Lower lobe of right lung (tissue), 2 donors: Measurements from ENCODE around the gene FAM167B. TPM values are rescaled to one million over a fixed set of nuclear protein-coding genes. Genes with fewer than 3 reads are reported as not detected.
"Not testable (repeated sequence)": the region's sequence is repeated elsewhere in the genome, so short reads cannot be mapped to it uniquely, and the experiment has no call there.

Experiments
- ATAC-seq, 2 donors: fragments of 200-7000 bp; cut with Tn5 transposase; one replicate each; pipeline ENCODE4 v1.9.1; 2020 to 2022; ENCODE audit warnings: mild to moderate bottlenecking in 2 of 2, moderate library complexity in 2 of 2
- DNase-seq: peaks from one replicate; pipeline ENCODE4 v3.0.0-alpha.2; 2020
- H3K27ac ChIP-seq: fragments of 200-600 bp; one replicate; pipeline ENCODE4 v1.8.0; 2022
- H3K27me3 ChIP-seq: fragments of 200-600 bp; one replicate; pipeline ENCODE4 v1.8.0; 2022; ENCODE audit warnings: low read depth
- H3K36me3 ChIP-seq: fragments of 200-600 bp; one replicate; pipeline ENCODE4 v1.8.0; 2022; ENCODE audit warnings: mild to moderate bottlenecking
- H3K4me1 ChIP-seq: fragments of 200-600 bp; one replicate; pipeline ENCODE4 v1.8.0; 2022
- H3K4me3 ChIP-seq: fragments of 200-600 bp; one replicate; pipeline ENCODE4 v1.8.0; 2022; ENCODE audit warnings: mild to moderate bottlenecking
- H3K9me3 ChIP-seq: fragments of 200-600 bp; one replicate; pipeline ENCODE4 v1.8.0; 2022
- intact Hi-C: fragments of 100-400 bp; cut with DNase I; formaldehyde crosslinking; loops from one replicate; pipeline ENCODE4 v1.11.0; 2022
- total RNA-seq: library from RNA; stranded (reverse); fragmentation: NEBNext Ultra II Directional; extraction: Animal tissue kit (Norgen Biotek cat#: 25700); gene quantifications from one replicate; pipeline ENCODE4 v1.2.1, GENCODE V29; 2021
- TF ChIP-seq, protein P1 (sequence below): fragments of 200-600 bp; IDR thresholded peaks from one replicate; pipeline ENCODE4 v1.8.0; 2022; ENCODE audit warnings: antibody characterized with exemption, mild to moderate bottlenecking
- donor health status: DM: no; HTN: yes; CAD: no; lungs with severe emphysema.

Gene FAM167B
- total RNA-seq, 1 donor from 2014 or later: 21.9 TPM

DNA sequence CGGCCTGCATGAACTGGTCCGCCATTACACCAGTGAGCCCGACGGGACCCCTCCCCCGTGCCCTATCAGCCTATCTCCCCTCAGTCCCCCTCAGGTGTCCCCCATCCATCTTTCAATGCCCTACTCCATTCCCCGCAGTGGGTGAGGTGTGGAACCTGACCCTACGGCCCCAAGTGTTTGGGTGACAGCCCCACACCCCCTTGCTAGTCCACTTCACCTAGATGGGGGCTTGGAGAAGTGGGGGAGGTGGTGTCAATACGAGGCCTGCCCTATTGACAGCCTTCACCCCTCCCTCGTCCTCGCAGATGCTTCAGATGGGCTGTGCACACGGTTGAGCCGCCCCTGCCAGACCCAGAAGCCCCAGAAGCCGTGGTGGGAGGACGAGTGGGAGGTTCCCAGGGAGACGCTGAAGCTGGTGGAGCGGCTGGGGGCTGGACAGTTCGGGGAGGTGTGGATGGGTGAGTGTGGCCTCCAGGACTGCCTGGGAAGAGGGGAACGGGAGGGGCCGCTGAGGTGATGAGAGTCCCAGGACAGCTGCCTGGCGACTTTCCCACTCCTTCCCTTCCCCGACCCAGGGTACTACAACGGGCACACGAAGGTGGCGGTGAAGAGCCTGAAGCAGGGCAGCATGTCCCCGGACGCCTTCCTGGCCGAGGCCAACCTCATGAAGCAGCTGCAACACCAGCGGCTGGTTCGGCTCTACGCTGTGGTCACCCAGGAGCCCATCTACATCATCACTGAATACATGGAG lies 29.2 kb downstream of the FAM167B start:
- Histone ChIP-seq H3K27ac (no peak overlapping the region), H3K9me3 (no peaks in the 10 kb centered on the region), H3K4me1 (no peaks in the 10 kb centered on the region), H3K4me3 (no peak overlapping the region), H3K36me3 (no peaks in the 10 kb centered on the region), H3K27me3 (peaks cover 19% of the 10 kb centered on the region)
- ATAC-seq: peak in 1 of 2 donors; percentile 16
- TF ChIP-seq, protein P1, sequence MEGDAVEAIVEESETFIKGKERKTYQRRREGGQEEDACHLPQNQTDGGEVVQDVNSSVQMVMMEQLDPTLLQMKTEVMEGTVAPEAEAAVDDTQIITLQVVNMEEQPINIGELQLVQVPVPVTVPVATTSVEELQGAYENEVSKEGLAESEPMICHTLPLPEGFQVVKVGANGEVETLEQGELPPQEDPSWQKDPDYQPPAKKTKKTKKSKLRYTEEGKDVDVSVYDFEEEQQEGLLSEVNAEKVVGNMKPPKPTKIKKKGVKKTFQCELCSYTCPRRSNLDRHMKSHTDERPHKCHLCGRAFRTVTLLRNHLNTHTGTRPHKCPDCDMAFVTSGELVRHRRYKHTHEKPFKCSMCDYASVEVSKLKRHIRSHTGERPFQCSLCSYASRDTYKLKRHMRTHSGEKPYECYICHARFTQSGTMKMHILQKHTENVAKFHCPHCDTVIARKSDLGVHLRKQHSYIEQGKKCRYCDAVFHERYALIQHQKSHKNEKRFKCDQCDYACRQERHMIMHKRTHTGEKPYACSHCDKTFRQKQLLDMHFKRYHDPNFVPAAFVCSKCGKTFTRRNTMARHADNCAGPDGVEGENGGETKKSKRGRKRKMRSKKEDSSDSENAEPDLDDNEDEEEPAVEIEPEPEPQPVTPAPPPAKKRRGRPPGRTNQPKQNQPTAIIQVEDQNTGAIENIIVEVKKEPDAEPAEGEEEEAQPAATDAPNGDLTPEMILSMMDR: no peak
- intact Hi-C loops: no loop called here
- no peak for DNase-seq

DNA sequence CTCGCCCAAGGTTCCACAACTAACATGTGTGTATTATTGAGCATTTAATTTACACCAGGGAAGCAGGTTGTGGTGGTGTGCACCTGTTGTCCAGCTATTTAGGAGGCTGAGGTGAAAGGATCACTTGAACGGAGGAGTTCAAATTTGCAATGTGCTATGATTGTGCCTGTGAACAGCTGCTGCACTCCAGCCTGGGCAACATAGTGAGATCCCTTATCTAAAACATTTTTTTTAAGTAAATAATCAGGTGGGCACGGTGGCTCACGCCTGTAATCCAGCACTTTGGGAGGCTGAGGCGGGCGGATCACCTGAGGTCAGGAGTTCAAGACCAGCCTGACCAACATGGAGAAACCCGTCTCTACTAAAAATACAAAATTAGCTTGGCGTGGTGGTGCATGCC lies 37.8 kb downstream of the FAM167B start:
- H3K9me3 ChIP-seq, ATAC-seq, intact Hi-C loops, H3K27ac ChIP-seq, DNase-seq, H3K36me3 ChIP-seq, H3K4me3 ChIP-seq, H3K4me1 ChIP-seq, H3K27me3 ChIP-seq: not testable (repeated sequence)

DNA sequence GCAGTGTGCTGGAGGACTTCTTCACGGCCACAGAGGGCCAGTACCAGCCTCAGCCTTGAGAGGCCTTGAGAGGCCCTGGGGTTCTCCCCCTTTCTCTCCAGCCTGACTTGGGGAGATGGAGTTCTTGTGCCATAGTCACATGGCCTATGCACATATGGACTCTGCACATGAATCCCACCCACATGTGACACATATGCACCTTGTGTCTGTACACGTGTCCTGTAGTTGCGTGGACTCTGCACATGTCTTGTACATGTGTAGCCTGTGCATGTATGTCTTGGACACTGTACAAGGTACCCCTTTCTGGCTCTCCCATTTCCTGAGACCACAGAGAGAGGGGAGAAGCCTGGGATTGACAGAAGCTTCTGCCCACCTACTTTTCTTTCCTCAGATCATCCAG lies 38.6 kb downstream of the FAM167B start:
- intact Hi-C loops: no loop called here
- DNase-seq: no peak

DNA sequence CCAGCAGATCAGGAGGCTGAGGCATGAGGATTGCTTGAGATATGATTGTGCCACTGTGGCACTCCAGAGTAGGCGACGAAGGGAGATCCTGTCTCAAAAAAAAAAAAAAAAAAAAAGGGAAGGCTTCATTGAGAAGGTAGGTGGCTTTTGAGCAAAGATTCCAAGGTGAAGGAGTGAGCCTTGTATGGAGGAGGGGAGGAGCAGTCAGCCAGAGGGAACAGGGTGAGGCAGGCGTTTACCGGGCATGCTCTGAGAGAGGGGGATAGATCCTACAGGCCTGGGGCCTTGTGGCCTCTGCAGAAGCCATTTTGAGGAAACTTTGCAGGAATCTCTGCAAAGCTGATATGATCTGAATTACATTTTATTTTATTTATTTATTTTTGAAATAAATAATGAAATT lies 39.7 kb downstream of the FAM167B start:
- no peaks in the 10 kb centered on the region for H3K27me3 ChIP-seq
- no peaks in the 10 kb centered on the region for H3K9me3 ChIP-seq
- ATAC-seq (no peak), DNase-seq (no peak)
- no peak overlapping the region for H3K4me3 ChIP-seq
- intact Hi-C loops: no loop called here
- TF ChIP-seq, protein P1: no peak
- H3K36me3 ChIP-seq: no peaks in the 10 kb centered on the region
- H3K4me1 ChIP-seq: peaks cover 10% of the 10 kb centered on the region
- no peak overlapping the region for H3K27ac ChIP-seq

More for the DNA sequence above, 38.6 kb downstream of the FAM167B start:
- no peaks in the 10 kb centered on the region for H3K9me3 ChIP-seq
- ATAC-seq: no peak
- TF ChIP-seq, protein P1: no peak
- no peaks in the 10 kb centered on the region for H3K27me3 ChIP-seq
- peaks cover 1% of the 10 kb centered on the region for H3K4me1 ChIP-seq
- H3K4me3 ChIP-seq: no peak overlapping the region
- no peaks in the 10 kb centered on the region for H3K36me3 ChIP-seq
- H3K27ac ChIP-seq: no peak overlapping the region

DNA sequence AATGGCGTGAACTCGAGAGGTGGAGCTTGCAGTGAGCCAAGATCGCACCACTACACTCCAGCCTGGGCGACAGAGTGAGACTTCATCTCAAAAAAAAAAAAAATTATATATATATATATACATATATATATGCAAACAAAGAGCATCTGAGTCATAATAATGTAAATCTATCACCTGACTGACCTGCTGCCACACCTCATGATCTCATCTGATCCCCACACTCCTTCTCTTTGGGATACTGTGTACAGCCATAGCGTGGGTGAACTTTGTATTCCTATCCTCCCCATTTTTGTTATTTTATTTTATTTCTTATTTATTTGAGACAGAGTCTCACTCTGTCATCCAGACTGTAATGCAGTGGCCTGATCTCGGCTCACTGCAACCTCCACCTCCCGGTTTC lies 42.2 kb downstream of the FAM167B start:
- Histone ChIP-seq H3K36me3 (no peaks in the 10 kb centered on the region), H3K9me3 (no peaks in the 10 kb centered on the region), H3K4me3 (no peak overlapping the region), H3K27ac (no peak overlapping the region), H3K27me3 (no peaks in the 10 kb centered on the region), H3K4me1 (peaks cover 29% of the 10 kb centered on the region)
- intact Hi-C loops: no loop called here
- ATAC-seq: no peak
- no peak for DNase-seq
- TF ChIP-seq, protein P1: no peak

DNA sequence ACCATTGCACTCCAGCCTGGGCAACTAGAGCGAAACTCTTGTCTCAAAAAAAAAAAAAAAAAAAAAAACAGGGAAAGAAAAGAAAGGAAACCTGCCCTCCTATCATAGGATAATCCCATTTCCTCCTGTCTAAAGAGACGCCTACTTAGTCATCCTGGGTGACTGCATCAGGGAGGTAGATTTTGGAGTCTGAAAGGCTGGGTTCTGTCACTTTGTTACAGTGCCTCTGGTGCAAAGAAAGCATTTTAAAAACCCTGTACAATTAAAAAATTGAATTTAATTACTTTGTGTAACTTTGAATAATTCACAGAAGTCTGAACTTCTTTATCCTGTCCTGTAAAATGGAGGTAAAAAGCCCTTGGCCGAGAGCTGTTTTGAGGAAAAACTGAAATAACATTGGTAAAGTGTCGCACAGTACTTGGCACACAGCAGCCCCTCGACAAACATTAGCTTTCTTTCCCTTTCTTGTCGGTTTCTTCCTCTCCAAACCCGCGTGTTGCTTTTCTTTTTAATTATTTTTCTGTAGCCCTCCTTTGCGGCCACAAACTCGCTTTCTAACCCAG lies 44.2 kb downstream of the FAM167B start:
- Histone ChIP-seq H3K36me3 (no peaks in the 10 kb centered on the region), H3K4me1 (peaks cover 31% of the 10 kb centered on the region), H3K9me3 (no peaks in the 10 kb centered on the region), H3K27me3 (no peaks in the 10 kb centered on the region), H3K4me3 (peak overlapping the region; percentile 94), H3K27ac (peak overlapping the region; percentile 82)
- TF ChIP-seq, protein P1: no peak
- DNase-seq: no peak
- intact Hi-C loops: no loop called here
- ATAC-seq: no peak
